ENCODE data around the gene AMIGO3.

AMIGO3 gene

DNA sequence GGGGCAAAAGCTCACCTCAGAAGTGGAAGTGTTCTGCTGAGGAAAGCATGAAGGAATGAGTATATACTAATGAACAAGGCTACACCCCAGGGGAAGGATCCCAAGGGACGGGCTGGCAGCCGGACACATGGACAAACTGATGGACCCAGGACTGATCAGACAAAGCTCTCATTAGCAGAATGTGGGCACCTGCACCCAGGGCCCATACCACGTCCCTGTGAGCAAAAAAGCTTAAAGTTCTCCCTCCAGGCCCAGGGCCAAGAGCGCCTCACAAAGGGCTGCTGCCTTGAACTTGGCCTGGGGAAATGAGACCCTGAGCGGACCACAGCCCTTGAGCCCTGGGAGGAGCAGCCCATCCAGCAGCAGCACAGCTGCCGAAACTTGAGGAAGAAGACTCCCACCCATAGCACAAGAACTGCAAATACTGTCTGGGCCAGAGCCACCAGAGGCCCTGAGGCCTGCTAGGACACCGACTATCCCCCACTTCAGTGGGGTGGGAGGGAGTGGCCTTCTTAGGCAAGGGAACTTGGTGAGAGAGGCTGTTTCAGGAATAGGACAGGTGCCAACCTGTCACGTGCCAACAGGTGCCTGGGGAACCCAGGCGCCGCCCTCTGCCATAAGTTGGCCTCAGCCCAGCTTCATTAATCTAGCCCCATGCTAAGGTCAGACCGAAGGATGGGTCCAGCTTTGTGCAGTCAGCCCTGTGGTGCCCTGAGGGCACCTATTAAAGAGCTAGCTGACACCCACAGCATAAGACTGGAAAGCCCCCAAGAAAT lies 6.6 kb upstream of the AMIGO3 start:
- in situ Hi-C loops (cut with MboI; ENCODE audit: low sequenced_read_pairs), result no loop called here

DNA sequence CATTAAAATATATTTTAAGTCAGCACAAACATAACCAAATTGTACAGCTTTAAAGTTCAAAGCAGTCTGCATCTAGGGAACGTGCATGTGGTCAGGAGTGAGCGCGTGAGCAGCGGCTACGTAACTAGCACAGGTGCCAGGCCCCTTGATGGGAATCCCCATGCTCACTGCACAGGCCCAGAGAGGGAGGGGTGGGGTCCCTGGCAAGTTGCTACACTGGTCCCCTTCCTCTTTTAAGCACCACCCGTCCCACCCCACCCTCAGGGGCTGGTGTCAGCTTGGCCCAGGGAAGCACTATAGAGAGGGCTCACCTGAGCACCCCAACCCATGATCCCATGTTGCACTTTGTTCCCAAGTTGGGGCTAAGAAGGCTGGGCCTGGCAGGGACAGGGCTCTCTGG lies 5.1 kb upstream of the AMIGO3 start:
- in situ Hi-C loops (cut with MboI; ENCODE audit: low sequenced_read_pairs), result no loop called here

DNA sequence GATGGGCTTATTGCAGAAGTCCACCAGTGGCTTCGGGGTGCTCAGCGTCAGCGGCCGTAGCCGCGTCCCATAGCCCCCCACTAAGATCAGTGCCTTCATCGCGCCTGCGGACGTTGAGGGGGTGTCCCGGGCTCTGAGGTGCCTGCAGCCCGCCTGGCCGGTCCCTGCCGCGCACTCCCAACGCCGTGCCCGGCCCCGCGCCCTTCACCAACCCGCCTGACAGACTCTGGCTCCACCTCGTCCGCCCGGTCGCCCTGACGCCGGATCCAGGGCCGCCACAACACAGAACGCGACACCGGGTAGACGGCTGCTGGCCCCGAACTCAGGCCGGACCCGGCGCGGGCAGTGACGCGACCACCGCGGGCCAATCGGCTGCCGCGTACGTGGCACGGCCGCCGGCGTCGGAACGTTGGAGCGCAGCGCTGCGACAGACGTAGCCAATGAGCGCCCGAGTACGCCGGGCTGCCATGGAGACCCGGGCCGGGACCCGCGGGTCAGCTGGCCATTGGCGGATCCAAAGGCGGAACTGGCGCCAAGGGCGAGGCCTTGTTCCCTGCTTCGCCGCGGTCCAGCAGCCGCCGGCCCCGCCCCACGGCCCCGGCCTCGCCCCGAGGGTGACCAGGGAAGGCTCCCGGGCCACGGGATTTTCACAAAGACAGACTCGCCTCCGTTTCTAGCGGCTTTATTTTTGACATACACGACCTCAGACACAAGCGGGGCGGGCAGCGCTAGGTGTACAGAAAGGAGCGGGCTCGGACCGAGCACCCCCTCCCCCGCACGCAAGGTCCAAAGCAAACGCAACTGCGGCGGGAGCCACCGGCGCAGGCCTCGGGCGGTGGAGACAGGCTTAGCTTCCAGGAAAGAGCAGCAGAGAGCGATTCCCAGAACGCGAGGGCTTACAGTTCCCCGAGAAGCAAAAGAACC lies 4.4 kb upstream of the AMIGO3 start, which contains the start of gene GMPPB:
GMPPB (minus strand) TSS at position 324 of the 924 bp plus-strand sequence; CDS start at position 99, 225 bp downstream.
- in situ Hi-C loops (cut with MboI; ENCODE audit: low sequenced_read_pairs), result no loop called here

DNA sequence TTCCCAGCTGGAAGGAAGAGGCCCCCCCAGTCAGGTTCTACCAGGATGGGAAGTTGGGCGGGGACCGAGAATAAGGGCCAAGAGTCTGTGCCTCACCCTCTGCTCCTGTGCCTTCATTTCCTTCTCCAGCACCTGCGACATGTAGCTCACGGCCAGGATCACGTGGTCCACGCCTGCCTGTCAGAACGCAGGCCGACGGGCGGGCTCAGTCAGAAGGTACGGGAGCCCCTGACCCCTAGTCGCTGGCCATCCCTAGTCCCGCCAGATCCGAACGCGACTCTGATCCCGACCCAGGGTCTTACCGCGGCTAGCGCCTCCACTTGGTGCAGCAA lies 3.8 kb upstream of the AMIGO3 start:
- in situ Hi-C loops (cut with MboI; ENCODE audit: low sequenced_read_pairs), result no loop called here

DNA sequence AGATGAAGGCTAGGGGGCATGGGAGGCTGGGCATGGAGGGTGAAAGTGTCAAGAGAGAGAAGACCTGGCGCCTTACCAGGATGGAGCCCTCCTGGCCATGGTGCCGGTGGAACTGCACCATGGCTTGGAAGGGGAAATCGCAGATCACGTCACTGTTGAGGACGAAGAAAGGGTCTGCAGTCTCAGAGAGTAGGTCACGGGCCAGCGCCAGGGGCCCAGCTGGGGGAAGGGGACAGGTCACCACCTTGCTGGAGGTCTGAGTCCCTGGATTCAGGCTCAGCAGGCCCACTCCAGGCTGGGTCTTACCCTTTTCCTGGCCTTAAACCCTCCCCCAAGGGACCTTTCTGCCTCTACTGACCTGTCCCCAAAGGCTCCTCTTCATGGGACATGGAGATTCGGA lies 3.4 kb upstream of the AMIGO3 start:
- in situ Hi-C loops (cut with MboI; ENCODE audit: low sequenced_read_pairs), result no loop called here

DNA sequence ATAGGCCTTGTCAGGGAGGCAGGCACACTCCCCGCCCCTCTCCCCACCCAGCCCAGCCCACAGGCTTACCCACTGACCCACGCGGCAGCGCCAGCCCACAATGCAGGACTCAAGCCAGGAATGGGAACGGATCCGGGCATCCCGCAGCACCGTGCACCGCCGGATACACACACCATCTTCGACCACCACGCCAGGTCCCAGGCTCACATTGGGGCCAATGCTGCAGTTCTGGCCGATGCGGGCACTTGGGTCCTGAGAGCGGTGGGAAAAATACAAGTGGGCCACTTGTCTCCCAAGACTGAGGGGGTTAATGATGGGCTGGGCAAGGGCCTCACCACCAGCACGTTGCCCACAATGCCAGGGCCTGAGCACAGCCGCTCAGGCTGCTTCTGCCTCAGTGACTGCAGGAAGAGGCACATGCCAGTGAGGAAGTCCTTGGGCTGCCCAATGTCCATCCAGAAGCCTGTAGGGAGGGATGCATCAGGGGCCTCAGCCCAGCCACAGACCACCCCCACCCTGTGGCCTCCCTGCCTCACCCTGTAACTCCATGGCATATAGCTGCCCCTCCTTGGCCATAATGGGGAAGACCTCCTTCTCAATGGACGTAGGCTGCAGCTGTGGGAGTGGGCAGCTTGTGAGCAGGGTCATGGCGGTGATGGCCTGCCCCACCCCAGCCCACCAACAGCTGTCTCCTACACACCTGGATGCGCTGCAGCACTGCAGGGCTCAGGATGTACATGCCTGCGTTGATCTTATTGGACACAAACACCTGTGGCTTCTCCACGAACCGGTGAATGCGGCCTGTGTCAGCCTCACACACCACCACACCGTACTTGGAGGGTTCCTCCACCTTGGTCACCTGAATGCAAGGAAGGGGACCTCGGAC lies 2.7 kb upstream of the AMIGO3 start:
- in situ Hi-C loops (cut with MboI; ENCODE audit: low sequenced_read_pairs), result no loop called here

DNA sequence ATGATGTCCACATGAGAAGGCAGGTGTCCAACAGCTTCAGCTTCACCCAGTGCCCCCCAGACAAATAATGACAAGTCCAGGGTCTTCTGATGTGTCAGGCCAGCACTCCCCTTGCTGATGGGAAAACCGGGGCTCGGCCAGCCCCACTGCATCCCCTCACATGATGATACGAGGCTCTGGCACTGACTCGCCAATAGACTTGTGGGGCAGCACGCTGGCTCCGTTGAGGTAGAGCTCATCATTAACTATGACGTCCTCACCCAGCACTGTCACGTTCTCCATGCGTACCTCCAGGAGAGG lies 2.1 kb upstream of the AMIGO3 start:
- in situ Hi-C loops (cut with MboI; ENCODE audit: low sequenced_read_pairs), result no loop called here

DNA sequence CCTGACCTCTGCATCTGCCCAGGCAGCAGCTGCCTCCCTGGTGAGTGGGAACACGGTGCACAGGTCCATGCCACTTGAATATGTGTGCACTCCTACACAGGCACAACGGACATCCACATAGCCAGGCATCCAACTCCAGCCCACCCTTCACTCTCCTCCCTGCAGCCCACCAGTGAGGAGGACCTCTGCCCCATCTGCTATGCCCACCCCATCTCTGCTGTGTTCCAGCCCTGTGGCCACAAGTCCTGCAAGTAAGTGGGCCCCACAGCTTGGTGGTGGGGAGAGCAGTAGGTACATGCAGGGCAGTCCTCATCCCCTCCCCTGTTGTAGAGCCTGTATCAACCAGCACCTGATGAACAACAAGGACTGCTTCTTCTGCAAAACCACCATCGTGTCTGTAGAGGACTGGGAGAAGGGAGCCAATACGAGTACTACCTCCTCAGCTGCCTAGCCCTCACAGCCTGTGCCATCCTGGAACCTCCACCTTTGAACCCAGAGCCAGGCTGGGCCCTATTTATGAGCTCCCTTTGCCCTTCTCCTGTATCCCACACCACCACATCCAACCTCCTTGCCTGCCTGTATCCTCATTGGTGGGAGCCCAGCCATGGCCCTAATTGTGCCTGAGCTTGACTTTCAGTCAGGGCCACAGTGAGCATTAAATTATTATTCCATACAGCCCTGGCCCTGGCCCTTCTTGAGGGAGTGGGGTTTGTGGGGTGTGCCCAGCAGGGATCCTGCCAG lies 1.5 kb upstream of the AMIGO3 start:
- in situ Hi-C loops (cut with MboI; ENCODE audit: low sequenced_read_pairs), result no loop called here

DNA sequence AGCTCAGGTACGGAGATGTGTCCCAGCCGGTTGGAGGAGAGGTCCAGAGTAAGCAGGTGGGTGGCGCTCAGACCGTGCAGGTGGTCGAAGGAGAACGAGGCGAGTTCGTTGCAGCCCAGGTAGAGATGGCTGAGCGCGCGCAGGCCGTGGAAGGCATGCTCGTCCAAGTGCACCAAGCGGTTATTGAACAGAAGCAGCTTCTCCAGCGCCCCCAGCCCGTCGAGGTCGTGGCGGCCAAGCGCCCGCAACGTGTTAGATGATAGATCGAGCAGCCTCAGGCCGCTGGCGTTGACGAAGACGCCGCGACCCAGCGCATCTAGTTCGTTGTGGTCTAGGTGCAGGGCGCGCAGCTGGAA lies 648 bp downstream of the AMIGO3 start:
- in situ Hi-C loops (cut with MboI; ENCODE audit: low sequenced_read_pairs), result no loop called here

DNA sequence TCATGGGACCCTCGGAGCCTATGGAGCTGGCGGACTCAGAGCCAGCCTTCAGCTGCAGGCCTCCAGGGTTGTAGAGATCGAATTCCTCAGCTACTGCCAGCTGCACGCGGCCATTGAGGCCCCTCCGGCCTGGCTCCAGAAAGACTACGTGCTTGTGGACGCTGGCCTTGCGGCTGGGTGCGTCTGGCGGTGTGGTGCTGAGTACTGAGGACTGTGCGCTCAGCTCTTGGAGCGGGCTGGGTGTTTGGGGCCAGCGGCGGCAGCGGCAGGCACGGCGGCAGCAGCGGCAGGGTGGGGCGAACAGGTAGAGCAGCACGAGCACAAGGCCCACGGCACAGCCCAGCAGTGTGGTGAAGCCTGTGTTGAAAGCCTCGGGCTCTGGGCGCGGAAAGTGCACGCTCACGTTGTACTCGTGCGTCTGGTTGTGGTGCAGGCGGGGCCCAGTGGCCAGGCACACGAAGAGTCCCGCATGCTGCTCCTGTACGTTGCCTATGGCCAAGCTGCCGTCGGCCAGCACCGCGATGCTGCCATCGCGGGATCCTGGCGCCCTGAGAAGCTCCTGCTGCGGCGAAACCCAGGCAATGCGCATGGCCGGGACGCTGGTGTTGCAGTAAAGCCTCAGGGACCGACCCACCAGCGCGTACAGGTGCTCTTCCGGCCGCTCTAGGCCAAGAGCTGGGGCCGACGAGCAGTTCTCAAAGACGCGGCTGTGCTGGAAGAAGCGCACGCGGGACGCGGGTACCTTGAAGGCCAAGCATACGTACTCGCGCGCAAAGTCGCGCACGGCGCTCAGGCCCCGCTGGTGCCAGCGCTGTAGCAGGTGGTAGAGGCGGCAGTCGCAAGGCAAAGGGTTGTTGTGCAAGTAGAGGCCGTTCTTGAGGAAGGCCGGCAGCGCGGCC lies 1.3 kb downstream of the AMIGO3 start:
- in situ Hi-C loops (cut with MboI; ENCODE audit: low sequenced_read_pairs), result no loop called here

DNA sequence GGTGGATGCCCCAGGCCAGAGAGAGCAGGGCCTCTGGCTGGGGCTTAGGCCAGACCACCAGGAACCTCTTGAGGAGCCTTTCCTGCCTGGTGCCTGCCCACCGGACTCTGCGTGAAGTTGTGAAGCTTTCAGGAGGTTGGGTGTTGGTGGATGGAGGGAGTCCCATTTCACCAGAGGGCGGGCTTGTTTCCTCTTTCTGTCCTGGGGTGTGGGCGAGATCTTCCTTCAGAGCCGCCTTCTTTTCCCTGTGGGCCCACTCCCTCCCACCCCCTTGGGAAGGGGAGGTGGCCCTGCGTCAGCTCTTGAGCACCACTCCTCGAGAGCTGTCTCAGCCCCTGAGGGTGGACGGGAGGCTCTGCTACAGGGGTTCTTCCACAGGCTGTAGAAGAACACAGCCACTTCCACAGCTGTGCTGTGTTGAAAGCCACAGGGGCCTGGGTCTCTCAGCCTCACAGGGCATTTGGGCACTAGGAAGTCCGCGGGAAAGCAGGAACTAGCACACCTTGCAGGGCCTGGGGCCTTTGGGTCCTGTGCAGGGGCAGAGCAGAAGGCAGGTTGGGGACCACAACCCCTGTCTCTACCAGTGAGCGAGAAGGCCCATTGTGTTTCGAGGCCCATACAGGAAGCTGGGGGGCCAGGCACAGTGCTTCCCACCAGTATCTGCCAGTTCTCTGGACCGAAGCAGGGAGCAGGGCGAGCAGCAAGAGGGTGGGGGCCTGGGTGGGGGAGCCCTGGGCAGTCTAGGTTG lies 2.1 kb downstream of the AMIGO3 start:
- in situ Hi-C loops (cut with MboI; ENCODE audit: low sequenced_read_pairs), result no loop called here

DNA sequence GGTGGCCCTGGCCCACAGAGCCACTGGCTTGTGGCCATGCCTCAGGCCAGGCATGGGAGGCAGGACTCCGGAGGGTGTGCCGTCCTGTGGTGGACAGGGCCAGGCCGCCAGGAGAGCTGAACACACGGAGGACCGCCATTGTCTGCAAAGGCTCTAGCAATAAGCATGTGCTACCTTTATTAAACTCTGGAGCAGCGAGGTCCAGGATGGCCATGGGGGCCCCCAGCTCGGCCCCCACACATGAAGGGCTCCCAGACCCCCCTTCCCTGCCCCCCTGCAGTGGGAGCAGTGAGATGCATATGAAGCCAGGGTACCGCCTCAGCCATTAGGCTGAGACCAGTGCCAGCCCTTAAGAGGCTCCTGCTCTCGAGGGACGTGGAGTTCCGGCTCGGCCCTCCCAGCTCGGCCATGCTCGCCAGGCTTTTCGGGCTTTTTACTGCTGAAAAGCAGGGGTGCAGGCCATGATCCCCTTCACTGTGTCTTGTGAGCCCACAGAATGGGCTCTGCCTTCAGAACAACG lies 2.7 kb downstream of the AMIGO3 start:
- in situ Hi-C loops (cut with MboI; ENCODE audit: low sequenced_read_pairs), result no loop called here

DNA sequence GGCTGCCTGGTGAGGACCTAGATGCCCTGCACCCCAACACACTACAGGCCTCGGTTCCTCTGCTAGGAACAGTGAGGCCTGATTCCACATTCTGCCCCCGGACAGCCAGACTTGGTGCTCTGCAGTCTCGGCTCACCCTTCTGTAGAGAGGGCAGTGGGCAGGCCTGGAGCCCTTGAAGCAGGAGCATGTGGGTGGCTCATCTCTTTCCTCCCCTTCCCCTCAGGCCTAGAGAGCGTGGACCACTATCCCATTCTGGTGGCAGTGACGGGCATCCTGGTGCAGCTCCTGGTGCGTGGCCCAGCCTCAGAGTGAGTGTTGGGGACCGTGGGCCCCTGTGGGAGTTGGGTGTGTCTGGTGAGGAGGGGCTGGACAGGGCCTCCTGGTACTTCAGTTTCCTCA lies 3.3 kb downstream of the AMIGO3 start:
- in situ Hi-C loops (cut with MboI; ENCODE audit: low sequenced_read_pairs), result no loop called here

DNA sequence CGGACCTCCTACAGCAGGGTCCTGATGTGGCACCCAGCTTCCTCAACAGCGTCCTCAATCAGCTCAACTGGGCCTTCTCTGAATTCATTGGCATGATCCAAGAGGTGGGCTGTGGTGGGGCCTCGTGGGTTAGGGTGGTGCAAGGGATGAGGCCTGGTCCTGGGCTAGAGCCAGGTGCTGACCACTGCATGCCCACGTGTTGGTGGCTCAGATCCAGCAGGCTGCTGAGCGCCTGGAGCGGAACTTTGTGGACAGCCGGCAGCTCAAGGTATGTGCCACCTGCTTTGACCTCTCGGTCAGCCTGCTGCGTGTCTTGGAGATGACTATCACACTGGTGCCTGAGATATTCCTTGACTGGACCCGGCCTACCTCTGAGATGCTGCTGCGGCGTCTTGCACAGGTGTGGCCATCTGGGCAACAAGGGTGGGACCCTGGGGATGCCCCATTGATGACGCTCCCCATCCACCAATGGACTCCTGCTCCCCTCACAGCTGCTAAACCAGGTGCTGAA lies 3.8 kb downstream of the AMIGO3 start:
- in situ Hi-C loops (cut with MboI; ENCODE audit: low sequenced_read_pairs), result no loop called here

DNA sequence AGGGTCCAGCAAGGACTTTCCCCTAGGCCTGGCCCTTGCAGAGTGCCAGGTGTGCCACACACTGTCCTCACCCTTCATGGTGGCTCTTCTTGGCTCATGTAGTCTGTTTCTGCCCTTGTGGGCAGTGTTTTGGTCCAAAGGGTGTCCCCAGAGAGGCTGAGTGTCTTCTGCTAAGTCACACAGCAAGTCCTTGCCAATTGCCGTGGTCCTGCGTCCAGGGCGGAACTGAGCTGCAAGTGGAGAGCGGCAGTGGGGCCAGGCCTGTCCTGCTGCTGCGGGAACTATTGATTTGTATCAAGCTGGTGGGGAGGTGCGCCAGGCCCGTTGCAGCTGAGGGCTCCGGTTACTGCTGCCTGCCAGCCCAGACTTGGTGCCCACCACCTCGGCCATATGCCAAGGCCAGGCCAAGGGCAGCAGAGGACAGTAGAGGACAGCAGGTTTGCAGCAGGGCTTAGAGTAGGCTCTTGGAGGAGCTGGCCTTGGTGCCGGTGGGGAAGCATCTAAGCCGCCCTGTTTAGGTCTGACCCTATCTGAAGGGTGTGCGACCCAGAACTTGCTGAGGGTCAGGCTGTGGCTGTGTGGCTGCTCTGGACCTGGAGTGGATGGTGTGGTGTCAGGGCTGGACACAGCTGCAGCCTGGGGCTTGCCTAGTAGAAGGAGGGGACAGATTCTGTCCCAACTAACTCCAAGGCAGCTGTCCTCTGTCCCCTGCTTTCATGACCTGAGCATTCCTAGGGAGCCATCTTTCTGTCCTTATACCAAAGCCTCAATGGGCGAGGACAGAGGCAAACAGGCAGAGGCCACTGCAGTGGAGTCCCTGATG lies 4.5 kb downstream of the AMIGO3 start:
- in situ Hi-C loops (cut with MboI; ENCODE audit: low sequenced_read_pairs), result no loop called here

DNA sequence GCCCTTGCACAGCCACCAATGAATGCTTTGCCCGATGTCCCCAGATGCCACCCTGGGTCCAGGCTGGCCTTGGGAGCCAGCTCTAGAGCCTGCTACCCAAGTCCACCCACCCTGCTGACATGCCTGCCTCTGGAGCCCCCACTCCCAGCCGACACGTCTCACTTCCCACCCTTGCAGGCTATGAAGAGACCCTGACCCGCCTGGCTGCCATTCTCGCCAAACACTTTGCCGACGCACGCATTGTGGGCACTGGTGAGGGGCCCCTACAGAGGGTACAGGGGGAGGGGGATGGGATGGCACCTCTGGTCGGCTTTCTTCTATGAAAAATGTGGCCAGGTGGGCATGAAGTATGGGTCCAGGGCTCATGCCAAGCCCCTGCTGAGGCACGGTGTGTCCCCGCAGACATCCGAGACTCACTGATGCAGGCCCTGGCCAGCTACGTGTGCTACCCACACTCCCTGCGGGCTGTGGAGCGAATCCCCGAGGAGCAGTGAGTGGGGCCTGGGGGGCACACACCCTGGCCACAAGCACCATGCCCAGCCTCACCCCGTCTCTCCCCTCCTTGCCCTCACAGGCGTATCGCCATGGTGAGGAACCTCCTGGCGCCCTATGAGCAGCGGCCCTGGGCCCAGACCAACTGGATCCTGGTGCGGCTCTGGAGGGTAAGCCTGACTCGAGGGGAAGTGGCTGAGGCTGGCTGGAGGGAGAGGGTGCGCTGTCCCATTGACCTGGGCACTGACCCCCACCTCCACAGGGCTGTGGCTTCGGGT lies 6.0 kb downstream of the AMIGO3 start:
- in situ Hi-C loops (cut with MboI; ENCODE audit: low sequenced_read_pairs), result no loop called here
